ENCODE results near the gene DDIAS.
A peak's percentile ranks its signal among the peaks of the same experiment; 100 is the strongest.
"Not testable (repeated sequence)": the region's sequence is repeated elsewhere in the genome, so short reads cannot be mapped to it uniquely, and the experiment has no call there.

The DDIAS gene

GRCh38 chr11:82901165-82901921 lies at the start of gene DDIAS:
DDIAS (plus strand) TSS chr11:82901736; CDS start chr11:82914739, 13,003 bp downstream.
- peak; percentile 95 for DNase-seq

GRCh38 chr11:82854242-82854641 lies 47.3 kb upstream of the DDIAS start:
- no peak for DNase-seq

- not testable (repeated sequence) for DNase-seq
Observed at GRCh38 chr11:82854916-82855315, 46.6 kb upstream of the DDIAS start.

- DNase-seq, result no peak
Observed at GRCh38 chr11:82855616-82856015, 45.9 kb upstream of the DDIAS start.

GRCh38 chr11:82857145-82857544 lies 44.4 kb upstream of the DDIAS start:
- DNase-seq, result no peak

GRCh38 chr11:82858133-82858532 lies 43.4 kb upstream of the DDIAS start:
- no peak for DNase-seq

GRCh38 chr11:82858556-82859091 lies 42.9 kb upstream of the DDIAS start:
- no peak for DNase-seq

GRCh38 chr11:82859750-82860149 lies 41.8 kb upstream of the DDIAS start:
- DNase-seq, result no peak

GRCh38 chr11:82862379-82862778 lies 39.2 kb upstream of the DDIAS start:
- no peak for DNase-seq

- no peak for DNase-seq
Observed at GRCh38 chr11:82863209-82863608, 38.3 kb upstream of the DDIAS start.

- DNase-seq, result peak; percentile 52
Observed at GRCh38 chr11:82864268-82864667, 37.3 kb upstream of the DDIAS start.

GRCh38 chr11:82865841-82866240 lies 35.7 kb upstream of the DDIAS start:
- DNase-seq, result no peak

- DNase-seq, result peak; percentile 87
Observed at GRCh38 chr11:82867495-82868082, 33.9 kb upstream of the DDIAS start.

- DNase-seq, result no peak
Observed at GRCh38 chr11:82869657-82870056, 31.9 kb upstream of the DDIAS start.

- DNase-seq, result no peak
Observed at GRCh38 chr11:82871646-82872045, 29.9 kb upstream of the DDIAS start.

GRCh38 chr11:82872377-82873150 lies 29.0 kb upstream of the DDIAS start:
- no peak for DNase-seq

- DNase-seq, result no peak
Observed at GRCh38 chr11:82873919-82874333, 27.6 kb upstream of the DDIAS start.

GRCh38 chr11:82874646-82875523 lies 26.7 kb upstream of the DDIAS start:
- no peak for DNase-seq

- no peak for DNase-seq
Observed at GRCh38 chr11:82883853-82884252, 17.7 kb upstream of the DDIAS start.

- no peak for DNase-seq
Observed at GRCh38 chr11:82889133-82890001, 12.2 kb upstream of the DDIAS start.

- DNase-seq, result no peak
Observed at GRCh38 chr11:82890002-82890341, 11.6 kb upstream of the DDIAS start.

GRCh38 chr11:82890936-82891335 lies 10.6 kb upstream of the DDIAS start:
- no peak for DNase-seq
